Endothelial cell of umbilical vein (primary cell): ENCODE measurements around the gene TMEM191C.

Source experiments
- JUN ChIP-seq: IDR thresholded peaks from 2 replicates; pipeline ENCODE4 v1.6.1; 2011; ENCODE audit warnings: borderline replicate concordance, low read depth; ENCODE audit not compliant: insufficient read length, insufficient read depth
- TF ChIP-seq, protein P1 (sequence below), 2 donors: IDR thresholded peaks; 1 replicate in 1 of 2; 2 replicates in 1 of 2; pipeline ENCODE4 v1.5.1; 2011; ENCODE audit warnings: low read length in 2 of 2, mild to moderate bottlenecking in 2 of 2, moderate library complexity in 2 of 2, control low read depth in 1 of 2, inconsistent platforms in 1 of 2, low read depth in 1 of 2; ENCODE audit not compliant: insufficient read depth in 1 of 2; ENCODE audit errors: extremely low read depth in 1 of 2

DNA sequence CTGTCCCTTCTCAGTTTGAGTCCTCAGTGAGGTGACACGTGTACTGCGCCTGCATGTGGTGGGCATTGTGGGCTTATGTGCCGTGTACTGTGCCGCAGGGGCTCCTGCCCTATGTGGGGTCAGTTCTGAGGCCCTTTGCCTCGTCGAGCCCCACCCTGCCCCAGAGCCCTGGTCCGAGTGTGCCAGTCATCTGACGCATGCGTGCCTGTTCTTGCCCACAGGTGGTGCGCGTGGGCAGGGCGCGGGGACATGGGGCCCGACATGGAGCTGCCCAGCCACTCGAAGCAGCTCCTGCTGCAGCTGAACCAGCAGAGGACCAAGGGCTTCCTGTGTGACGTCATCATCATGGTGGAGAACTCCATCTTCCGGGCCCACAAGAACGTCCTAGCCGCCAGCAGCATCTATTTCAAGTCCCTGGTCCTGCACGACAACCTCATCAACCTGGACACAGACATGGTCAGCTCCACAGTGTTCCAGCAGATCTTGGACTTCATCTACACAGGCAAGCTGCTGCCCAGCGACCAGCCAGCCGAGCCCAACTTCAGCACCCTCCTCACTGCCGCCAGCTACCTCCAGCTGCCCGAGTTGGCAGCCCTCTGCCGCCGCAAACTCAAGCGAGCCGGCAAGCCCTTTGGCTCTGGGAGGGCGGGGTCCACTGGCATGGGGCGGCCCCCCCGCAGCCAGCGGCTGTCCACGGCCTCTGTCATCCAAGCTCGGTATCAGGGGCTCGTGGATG lies 22.3 kb upstream of the TMEM191C start:
- TF ChIP-seq JUN: no peak
- TF ChIP-seq, protein P1, sequence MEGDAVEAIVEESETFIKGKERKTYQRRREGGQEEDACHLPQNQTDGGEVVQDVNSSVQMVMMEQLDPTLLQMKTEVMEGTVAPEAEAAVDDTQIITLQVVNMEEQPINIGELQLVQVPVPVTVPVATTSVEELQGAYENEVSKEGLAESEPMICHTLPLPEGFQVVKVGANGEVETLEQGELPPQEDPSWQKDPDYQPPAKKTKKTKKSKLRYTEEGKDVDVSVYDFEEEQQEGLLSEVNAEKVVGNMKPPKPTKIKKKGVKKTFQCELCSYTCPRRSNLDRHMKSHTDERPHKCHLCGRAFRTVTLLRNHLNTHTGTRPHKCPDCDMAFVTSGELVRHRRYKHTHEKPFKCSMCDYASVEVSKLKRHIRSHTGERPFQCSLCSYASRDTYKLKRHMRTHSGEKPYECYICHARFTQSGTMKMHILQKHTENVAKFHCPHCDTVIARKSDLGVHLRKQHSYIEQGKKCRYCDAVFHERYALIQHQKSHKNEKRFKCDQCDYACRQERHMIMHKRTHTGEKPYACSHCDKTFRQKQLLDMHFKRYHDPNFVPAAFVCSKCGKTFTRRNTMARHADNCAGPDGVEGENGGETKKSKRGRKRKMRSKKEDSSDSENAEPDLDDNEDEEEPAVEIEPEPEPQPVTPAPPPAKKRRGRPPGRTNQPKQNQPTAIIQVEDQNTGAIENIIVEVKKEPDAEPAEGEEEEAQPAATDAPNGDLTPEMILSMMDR (IDR thresholded peaks at IDR 0.05; ENCODE audit: extremely low read depth in 1 of 2, insufficient read depth in 1 of 2, low read depth in 1 of 2, low read length in 2 of 2): no peak
